SK-N-MC (cell line): ENCODE measurements around the gene P3R3URF.

Experiments used
- EZH2 ChIP-seq: fragments of 200-600 bp; sonication (generic); IDR thresholded peaks from one replicate; pipeline ENCODE4 v1.6.1; 2017; ENCODE audit warnings: antibody characterized with exemption
- POLR2AphosphoS5 ChIP-seq: IDR thresholded peaks from 2 replicates; pipeline ENCODE4 v1.6.1; 2012; ENCODE audit warnings: mild to moderate bottlenecking, low read depth, low read length, borderline replicate concordance

GRCh38 chr1:46184920-46185658, 8.8 kb upstream of the P3R3URF start:
- TF ChIP-seq EZH2: no peak
- no peak for TF ChIP-seq POLR2AphosphoS5
